AG20443 (cell line): ENCODE measurements around the gene HDHD3.
A peak's percentile ranks its signal among the peaks of the same experiment; 100 is the strongest.

Source experiments
- DNase-seq: peaks from one replicate; pipeline ENCODE4 v3.0.0; 2012; ENCODE audit warnings: low spot score, mixed read lengths

HDHD3 gene

DNA sequence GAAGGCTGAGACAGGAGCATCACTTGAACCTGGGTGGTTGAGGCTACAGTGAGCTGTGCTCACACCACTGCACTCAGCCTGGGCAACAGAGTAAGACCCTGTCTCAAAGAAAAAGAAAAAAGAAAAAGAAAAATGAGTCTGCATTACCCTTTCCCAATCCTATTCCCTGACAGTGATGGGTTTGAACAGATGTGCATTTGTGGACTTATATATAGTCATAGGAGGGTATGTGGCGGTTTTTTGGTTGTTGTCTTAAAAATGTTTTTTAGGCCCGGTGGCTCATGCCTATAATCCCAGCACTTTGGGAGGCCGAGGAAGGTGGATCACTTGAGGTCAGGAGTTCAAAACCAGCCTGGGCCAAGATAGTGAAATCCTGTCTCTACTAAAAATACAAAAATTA lies 13.4 kb downstream of the HDHD3 start:
- no peak for DNase-seq

GRCh38 chr9:113361304-113362018 lies 15.3 kb downstream of the HDHD3 start:
- peak; percentile 58 for DNase-seq

- no peak for DNase-seq
Measured at GRCh38 chr9:113360242-113360842, 16.4 kb downstream of the HDHD3 start.

DNA sequence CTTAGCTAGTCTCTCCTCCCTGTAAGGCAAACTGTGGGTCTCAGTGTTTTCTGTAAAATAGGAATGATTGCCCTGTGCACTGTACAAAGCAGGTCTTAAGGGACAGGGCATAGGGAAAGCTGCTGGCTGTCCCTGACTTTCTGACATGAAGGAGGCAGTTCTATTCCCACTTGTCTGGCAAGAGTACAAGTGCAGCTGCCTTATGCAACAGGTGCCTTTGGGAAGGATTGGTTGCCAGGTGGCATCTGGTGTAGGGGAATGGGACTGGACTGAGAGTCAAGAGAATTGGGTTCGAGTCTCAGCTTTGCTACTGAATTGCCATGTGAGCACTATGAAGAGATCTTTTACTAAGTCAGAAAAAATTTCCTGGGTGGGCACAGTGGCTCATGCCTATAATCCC lies 17.4 kb downstream of the HDHD3 start:
- DNase-seq = no peak

DNA sequence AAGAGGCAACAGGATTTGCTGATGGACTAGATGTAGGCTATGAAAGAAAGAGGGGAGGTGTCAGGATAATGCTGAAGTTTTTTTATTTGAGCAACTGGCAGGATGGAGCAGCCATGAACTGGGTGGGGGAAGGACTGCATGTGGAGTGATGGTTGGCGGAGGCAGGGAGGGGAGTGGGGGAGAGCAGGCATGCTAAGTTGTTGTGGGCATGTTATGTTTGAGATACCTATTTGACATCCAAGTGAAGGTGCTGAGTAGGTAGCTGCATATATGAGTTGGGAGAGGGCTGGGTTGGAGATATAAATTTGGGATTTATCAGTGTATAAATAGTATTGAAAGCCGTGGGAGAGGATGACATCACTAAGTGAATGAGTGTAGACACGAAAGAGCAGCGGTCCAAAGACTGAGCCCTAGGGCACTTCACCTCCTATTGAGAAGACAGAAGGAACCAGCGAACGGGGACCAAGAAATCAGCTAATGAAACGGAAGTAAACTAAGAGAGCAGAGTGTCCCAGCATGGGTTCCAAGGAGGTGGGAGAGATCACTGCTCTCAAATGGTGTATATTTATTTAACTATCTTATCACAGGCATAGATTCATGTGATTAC lies 20.0 kb downstream of the HDHD3 start:
- DNase-seq = no peak

- DNase-seq = no peak
Measured at GRCh38 chr9:113355040-113355596, 21.7 kb downstream of the HDHD3 start.

DNA sequence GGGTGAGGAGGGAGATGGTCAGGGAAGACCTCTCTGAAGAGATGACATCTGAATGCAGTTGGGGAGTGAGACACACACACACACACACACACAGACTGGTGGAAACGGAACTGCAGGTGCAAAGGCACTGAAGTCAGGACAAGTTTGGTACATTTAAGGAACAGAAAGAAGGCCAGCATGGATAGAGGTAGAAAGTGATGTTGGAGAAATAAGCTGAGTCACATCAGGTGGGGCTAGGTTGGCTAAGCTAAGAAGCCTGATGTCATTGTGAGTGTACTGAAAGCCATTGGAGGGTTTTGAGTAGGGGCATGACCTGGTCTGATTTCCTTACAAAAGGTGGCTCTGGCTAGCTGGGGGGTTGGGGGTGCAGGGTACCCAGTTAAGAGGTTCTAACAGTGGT lies 24.4 kb downstream of the HDHD3 start:
- no peak for DNase-seq

DNA sequence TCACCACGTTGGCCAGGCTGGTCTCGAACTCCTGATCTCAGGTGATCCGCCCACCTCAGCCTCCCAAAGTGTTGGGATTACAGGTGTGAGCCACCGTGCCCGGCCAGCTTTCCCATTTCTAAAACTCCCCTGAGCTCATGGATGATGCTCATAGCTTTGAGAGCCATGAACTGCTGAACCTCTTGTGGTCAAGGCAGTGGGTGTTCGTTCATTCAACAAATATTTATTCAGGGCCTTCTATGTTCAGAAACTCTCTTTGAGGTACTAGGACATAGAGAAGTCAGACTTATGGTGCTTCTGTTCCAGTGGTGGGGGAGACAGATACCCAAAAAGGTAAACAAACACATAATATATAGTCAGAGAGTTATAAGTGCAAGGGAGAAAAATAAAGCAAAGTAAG lies 24.8 kb downstream of the HDHD3 start:
- no peak for DNase-seq

DNA sequence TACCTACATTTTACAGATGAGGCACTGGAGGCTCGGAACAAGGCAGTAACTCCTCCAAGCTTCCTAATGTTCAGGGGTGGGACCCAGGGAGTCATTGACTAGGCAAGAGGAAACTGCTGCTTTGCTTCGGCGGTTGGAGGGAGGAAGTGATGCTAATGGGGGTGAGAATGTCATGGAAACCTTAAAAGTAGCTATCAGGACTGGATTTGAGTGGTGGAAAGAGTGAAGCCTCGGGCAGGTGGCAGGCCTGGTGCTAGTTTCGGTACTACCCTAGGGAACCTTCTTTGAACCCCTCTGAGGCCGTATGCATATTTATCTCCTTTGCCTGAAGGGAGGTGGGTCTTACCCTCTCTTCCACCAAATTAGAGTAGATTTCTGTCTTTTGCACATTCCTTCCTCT lies 25.8 kb downstream of the HDHD3 start:
- DNase-seq = no peak

GRCh38 chr9:113350107-113350661 lies 26.6 kb downstream of the HDHD3 start:
- DNase-seq = no peak

- DNase-seq = peak; percentile 55
Measured at GRCh38 chr9:113349445-113350094, 27.2 kb downstream of the HDHD3 start, which contains the start of gene BSPRY. BSPRY (plus strand) TSS chr9:113349541; CDS start chr9:113349580, 39 bp downstream.

DNA sequence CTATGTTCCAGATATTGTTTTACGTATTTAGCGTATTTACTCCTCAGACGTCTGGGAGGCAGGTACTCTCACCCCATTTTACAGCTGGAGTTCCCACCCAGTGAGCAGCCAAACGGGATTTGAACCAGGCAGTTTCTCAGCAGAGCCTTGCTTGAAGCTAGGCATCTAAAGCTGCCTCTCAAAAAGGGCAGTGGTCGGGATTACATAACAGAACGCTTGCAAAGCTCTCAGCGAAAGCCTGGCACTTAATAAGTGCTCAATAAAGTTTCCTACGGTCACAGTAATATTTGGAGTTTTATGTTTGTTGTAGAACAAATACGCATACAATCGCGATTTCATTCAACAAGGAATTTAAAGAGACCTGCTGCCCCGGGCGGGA lies 27.7 kb downstream of the HDHD3 start:
- DNase-seq = no peak

DNA sequence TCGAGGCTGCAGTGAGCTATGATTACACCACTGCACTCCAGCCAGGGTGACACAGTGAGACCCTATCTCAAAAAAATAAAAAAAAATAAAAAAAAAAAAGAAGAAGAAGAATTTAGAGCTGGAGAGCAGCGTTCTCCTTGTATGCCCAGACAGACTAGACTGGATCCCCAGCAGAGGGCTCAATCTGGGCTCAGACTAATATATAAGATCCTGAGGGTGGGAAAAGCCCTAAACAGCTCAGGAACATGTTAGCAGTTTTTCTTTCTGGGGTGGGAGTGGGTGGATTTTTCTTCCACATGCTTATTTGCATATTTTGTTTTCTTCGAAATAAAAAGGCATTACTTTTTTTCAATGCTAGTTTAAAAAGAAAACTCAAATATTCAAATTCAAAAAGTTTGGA lies 28.3 kb downstream of the HDHD3 start:
- no peak for DNase-seq

- DNase-seq = no peak
Measured at GRCh38 chr9:113345671-113346070, 31.1 kb downstream of the HDHD3 start.

GRCh38 chr9:113345190-113345589 lies 31.6 kb downstream of the HDHD3 start:
- no peak for DNase-seq

DNA sequence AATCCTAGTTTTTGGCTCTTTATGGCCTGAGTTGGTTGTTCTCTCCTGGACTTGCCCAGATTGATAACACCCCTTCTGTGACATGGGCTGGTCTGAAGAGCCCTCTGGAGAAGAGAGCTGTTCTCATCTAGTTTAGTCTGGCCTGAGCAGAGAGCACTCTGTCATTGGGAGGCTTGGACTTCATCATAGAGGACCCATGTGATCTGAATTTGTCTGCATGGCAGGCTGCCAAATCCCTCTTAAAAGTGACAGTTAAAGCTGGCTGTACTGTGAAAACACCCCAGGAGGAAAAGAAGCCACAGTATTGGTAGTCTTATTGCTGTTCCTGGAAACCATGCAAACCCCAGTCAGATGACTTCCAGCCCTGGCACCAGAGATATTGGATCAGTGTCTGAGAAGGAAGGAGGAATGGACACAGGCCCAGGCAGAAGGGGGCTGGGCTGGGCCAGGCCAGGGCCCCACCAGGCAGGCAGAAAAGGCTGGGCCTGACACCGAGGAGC lies 33.0 kb downstream of the HDHD3 start:
- DNase-seq = peak; percentile 65

DNA sequence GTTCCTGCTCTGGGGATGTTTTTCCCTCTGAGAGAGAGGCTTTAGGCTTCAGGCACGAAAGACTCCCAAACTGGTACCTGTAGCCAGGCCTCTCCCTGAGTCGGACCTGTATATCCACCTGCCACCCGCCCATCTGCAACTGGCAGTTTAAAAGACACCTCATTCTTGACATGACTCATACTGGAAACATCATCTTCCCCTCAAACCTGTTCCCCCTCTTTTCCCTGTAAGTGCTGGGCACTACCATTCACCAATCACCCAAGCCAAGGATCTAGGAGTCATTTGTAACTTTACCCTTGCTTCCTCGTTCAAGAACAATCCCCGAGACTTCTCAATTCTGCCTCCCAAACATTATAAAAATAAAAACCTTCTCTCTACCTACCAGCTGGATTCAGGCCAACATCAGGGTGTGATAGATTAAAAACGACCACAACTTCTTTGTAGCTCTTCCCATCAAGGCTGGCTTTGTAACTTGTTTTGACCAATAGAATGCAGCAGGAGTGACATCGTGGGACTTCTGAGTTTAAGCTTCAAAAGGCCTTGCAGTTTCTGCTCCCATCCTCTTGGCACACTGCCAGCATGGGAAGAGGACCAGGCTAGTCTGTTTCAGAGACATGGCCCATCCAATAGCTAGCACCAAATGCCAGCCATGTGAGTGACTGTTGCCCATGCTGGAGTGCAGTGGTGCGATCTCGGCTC lies 34.9 kb downstream of the HDHD3 start:
- DNase-seq = no peak

DNA sequence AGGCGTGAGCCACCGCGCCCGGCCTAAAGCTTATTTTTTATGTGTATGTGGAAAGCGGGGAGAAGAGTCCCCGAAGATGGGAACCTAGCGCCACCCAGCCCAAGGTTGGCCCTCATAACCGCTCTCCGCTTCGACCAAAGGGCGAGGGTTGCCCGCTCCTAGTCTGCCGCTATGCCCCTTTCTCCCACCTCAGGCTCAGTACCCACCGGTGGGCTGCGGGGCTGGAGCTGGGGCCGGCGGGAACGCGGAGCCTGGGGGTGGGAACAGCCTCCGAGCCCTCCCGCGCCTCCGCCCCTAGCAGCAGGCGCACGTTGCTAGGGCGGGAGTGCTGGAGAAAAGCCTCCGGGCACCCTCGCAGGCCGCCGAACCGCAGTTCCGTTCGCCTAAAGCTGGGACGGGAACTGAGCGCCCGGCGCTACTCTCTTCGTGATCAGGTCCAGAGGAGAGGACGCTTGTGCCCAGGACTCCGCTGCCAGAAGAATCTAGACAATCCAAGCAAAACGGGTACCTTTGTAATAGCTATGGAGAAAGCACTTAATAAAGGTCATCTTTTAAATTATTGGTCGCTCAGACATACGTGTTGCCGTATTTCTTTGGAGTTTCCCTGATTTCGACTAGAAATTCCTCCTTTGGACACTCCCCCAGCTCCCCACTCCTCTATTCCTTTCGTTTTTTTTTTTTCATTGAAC lies 36.6 kb downstream of the HDHD3 start, which contains the start of gene WDR31:
Gene WDR31 (minus strand): TSS at position 265 of the 689 bp plus-strand sequence. CDS start 8,253 bp downstream, outside the sequence.
- DNase-seq = peak; percentile 97

DNA sequence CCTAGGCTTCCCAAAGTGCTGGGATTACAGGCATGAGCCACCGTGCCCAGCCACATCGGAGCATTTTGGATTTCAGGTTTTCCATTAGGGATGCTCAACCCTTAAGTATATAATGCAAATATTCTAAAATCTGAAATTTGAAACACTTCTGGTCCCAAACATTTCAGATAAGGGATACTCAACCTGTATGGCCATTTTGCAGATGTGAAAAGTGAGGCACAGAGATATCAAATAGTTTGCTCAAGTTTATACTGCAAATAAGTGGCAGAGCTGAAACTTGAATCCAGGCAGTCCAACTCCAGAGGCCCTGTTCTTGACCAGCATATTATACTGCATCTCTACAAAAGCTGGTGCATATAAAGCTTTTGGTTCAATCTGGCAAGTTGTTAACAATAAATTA lies 39.1 kb downstream of the HDHD3 start:
- DNase-seq = no peak

- DNase-seq = no peak
Measured at GRCh38 chr9:113331780-113332179, 45.0 kb downstream of the HDHD3 start.
